SW 1271 (cell line): Measurements from ENCODE around the gene HMCN2.

ENCODE experiments used
- DNase-seq, 2 experiments: peaks; one replicate each; lab custom pipeline; 2025; lab: John Stamatoyannopoulos, UW

Gene HMCN2

DNA sequence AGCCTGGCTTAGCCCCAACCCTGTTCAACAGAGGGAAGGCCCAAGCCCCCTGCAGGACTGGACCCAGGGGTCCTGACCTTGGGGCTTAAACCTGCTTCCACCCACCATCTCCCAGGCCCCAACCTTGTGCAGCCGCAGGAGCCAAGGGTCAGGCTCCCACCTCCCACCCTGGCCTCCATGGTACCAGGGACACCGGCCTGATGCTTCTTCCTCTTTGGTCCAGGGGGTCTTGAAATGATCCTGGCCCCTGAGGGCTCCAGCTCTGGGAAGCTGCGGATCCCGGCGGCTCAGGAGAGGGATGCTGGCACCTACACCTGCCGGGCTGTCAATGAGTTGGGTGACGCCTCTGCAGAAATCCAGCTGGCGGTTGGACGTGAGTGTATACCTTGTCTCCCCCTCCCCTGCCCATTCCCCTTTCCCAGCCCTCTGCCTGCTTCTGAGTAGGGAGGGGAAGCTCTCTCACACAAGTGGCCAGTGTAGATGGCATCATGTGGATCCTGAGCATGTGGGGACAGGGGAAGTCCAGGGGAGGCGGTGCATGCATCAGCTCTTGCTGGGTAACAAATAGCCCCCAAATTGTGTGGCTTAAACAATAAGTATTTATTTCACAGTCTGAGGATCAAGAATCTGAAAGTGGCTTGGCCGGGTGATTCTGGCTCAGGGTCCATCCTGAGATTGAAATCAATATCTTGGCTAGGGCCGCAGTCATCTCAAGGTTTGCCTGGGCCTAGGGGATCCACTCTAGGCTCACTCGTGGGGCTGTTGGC is 44.3 kb downstream of the HMCN2 start:
- no peak for DNase-seq

DNA sequence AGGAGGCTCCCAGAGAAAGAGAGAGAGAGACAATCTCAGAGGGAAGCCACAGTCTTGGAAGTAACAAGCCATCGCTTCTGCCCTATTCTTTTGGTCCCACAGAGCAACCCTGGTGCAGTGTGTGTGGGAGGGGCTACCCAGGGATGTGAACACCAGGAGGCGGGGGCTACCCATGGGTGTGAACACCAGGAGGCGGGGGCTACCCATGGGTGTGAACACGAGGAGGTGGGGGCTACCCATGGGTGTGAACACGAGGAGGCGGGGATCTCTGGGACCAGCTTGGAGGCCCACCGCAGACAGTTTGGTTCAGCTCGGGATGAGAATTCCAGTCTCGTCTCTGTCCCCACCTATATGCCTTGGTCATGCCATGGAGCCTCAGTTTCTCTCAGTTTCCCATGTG is 44.9 kb downstream of the HMCN2 start:
- no peak for DNase-seq

DNA sequence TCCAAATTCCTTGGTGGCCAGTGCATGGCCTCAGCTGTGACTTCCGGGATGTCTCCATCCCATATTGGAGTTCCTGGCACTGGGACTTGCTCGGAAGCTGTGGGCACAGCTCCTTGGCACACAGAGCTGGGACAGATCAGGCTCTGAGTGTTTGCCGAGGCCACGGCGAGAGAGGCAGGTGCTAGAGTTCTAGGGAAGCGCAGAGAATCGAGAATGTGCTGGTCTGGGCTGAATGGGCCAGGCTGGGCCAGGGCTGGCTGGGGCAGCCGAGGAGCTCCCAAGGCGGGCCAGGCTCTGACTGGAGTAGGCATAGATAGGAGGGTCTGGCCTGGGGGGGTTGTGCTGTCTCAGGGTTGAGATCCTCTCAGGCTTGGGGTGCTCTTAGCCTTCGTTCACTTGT is 45.4 kb downstream of the HMCN2 start:
- DNase-seq = no peak

DNA sequence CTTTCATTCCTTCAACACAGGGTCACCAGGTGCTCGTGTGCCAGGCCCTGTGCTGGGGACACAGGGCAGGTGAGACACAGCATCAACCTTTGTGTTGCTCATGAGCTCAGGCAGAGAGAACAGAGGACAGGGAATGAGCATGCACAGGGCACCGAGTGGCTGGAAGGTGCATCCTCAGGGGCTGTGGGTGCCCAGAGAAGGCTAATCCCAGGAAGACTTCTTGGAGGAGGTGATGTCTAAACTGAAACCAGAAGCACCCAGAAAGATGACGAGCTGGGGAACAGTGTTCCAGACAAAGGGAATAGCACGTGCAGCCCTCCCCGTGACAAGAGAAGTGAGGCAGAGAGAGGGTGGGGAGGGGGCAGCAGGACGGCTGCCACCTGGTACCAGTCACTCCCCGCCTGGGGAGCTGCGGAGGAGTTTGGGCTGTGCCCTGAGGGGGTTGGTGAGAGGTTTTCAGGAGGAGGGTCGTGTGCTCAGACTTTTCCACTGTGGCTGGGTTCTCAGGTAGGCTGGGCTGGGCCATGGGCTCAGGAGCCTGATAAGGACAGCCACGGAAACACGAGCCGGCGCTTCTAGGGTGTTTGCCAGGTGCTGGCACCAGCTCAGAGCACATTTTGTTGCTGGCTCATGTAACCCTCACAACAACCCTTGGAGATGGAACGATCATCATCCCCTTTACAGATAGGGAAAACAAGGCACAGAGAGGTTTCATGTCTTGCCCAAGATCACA is 46.0 kb downstream of the HMCN2 start:
- no peak for DNase-seq

DNA sequence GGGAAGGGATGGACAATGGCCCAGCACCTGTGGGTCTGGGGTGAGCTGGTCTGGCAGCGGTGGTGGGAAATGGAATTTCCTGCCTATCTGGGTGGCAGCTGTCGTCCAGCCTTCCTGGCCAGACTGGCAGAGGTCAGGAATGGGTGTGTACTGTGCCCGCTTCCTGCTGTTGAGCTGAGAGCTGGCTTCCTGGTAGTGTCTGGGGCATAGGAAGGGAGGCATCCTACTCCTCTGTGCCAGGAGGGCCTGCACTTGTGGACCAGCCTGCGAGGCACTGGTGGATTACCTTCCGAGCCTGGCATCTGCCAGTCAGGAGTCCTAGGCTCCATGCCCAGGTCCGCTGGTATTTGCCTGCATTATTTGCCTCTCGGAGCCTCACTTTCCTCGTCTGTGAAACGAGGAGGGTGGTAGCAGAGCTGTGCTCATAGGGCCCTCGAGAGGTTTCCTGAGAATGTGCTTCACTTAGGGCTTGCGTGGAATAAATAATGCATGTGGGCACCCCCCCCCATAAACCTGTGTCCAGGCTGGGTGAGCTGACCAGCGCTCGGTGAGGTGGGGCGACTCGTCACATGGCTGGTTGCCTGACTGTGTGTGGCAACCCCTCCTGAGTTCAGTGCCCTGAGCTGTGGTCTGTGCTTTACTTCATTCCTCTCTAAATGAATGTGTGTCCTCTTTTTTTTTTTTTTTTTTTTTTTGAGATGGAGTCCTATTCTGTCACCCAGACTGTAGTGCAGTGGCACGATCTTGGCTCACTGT is 47.7 kb downstream of the HMCN2 start:
- peak in 1 of 2 experiments; percentile 22 for DNase-seq

DNA sequence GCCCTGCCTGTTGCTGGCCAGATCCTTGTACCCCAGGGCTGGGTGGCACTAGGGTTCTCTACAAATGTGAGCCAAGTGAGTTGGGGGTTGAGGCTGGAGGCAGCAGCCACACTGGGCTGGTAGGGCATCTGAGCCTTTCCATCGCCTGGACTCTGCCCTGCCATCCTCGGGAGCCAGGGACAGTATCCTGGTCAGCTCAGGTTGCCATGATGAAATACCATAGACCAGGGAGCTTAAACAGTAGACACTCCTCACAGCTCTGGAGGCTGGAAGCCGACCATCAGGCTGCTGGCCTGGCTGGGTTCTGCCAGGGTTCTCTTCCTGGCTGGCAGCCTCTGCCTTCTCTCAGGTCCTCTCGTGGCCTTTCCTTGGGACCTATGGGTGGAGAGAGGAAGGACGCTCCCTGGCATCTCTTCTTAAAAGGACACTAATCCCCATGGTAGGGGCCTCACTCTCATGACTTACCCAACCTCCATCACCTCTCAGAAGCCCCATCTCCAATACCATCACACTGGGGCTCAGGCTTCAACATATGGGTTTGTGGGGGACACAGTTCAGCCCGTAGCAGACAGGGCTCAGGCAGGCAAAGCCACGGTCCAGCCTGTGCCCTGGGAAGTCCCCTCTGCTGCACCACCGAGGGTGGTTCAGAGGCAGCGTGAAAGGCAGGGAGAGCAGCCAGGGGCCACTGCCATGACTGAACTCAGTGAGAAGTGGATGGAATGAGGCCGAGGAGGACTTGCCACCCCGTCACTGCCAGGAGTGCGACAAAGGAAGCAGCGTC is 50.1 kb downstream of the HMCN2 start:
- DNase-seq = no peak

DNA sequence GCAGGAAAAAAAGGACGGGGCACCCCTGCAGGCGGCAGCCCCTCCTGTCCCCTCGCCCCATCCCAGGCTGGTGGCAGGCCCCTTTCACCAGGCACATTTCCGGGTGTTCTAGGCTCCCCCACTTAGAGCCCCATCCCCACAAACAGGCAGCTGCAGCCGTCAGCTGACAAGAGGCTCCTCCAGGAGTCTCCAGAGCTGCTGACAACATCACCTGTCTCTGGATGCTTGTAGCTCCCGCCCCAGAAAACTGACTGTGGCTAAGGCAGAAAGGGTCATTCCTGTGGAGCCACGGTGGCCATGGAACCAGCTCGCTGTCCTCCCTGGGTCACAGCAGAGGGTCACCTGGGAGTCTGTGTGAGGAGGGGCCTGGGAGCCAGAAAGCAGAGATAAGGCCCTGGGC is 50.9 kb downstream of the HMCN2 start:
- no peak for DNase-seq

DNA sequence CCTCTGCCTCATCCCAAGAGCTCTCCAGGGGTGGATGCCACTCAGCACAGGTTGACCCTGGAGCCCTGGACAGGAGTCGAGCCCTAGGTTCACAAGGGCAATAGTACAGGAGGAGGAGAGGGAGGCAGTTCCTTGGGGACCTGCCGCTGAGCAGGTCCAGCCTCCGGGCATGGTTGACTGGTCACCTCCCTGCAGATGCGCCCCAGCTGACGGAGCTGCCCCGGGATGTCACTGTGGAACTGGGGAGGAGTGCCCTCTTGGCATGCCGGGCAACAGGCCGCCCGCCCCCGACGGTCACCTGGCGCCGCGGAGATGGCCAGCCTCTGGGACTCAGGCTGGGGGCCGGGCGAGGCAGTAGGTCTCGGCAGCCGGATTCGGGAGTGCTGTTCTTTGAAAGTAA is 53.7 kb downstream of the HMCN2 start:
- DNase-seq = no peak

DNA sequence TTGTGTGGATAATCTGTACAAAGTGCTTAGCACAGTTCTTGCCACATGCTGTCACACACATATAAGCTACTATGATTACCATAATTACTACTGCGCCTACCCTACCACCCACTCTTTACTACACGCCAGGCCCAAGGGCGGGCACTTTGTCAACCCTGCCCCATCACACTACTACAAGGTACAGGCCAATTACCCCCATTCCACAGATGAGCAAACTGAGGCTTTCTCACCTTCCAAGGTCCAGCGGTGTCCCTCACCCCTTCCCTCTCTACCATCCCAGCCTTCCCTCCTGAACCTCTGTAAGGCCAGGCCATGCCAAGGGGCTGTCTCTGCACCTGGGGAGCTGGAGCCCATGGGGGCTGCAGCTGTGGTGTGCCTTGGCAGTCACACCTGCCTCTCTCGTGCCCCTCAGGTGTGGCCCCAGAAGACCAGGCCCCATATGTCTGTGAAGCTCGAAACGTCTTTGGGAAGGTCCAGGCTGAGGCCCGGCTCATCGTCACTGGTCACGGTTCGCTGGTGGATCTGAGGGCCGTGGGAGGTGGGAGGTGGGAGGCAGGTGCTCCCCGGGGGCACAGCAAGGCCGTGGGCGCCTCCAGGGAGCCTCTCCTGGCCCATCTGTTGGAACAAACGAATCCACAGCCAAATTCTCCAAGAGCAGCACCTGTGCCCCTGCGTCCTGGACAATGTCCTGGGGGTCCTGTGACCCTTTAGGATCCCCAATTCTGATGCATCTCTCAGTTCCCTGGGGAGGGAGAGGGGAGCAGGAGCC is 54.6 kb downstream of the HMCN2 start:
- no peak for DNase-seq

DNA sequence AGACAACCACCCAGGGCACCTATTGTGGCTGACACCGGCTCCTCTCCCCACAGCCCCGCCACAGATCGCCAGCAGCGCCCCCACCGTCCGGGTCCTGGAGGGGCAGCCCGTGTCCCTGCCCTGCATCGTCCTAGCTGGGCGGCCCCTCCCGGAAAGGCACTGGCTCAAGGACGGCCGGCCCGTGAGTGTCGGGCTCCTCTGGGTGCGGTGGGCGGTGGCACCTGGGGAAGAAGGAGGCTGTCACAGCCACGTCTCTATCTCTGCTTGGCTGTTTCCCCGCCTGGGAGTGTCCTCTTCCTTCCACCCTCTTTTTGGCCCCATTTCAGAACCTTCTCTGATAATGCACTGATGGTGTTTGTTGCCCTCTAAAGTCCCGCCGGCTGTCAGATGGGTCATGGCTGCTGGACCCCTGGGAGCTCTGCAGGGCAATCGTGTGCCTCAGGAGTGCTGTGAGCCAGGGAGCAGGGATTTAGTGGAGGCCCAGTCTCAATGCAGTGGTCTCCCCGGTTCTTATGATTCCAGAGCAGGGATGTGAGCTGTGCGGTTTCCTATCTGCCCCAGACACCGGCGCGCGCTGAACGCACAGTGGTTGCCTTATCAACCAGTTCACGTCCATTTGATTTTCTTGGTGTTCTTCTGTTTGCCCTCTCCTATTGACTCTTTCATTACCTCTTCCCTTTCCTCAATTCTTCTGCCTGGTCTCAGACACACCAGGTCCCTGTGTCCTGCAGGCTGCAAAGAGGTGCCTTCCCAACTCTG is 55.3 kb downstream of the HMCN2 start:
- DNase-seq = no peak

DNA sequence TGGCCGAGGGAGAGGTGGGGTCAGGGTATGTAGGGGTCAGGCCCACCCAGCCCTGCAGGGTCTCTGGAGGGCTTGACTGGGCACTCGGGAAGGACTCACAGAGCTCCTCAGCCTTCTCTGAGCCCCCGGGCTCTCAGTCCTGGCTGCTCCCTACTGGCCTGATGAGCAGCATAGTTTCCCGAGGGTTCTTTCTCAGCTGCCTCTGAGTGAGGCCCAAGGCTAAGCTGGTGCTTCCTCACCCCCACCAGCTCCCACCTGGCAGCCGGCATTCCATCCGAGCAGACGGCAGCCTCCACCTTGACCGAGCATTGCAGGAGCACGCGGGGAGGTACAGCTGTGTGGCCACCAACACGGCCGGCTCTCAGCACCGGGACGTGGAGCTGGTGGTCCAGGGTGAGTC is 56.0 kb downstream of the HMCN2 start:
- no peak for DNase-seq

DNA sequence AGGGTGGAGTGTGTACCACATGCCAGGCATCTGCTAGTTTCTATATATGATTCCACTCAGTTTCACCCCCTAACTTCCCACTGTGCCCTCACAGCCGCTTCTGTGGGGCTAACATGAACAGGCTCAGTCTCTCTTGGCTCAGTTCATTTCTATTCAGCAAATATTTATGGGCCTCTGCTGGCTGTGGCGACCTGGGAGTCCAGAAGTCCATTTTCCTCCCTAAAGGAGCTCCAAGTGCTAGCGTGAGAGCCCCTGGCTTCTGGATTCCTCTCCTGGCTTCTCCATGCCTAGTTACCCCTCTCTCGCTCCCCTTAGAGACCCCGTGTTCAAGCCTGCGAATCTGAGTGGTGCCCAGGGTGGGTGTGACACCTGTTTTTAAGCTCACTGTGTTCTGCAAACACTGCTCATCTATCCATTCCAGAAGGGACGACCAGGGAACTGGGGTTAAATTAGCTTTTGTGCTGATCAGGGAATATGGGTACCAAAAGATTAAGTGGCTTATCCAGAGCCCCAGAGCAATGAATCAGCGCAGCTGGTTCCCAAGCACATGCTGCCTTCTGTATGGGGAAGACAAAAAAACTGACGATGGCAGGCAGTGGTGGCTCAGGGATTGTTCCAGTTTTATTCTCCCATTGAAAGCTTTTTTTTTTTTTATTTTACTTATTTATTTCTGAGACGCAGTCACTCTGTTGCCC is 57.6 kb downstream of the HMCN2 start:
- no peak for DNase-seq

DNA sequence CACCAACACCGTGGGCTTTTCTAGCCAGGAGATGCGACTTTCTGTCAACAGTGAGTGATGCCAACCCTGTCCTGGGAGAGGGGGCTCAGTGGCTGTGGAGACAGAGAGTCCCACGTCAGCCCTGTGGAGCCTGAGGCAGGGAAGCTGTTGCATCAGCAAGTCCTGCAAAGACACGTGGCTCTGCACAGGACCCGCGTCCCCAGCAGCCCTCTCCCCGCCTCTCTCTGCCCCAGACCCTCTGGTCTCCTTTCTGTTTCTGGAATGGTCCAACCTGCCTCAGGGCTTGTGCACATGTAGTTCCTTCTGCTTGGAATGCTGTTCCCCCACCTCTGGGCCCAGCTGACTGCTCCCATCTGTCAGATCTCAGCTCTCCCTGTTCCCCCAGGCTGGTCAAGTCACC is 60.4 kb downstream of the HMCN2 start:
- DNase-seq = no peak

DNA sequence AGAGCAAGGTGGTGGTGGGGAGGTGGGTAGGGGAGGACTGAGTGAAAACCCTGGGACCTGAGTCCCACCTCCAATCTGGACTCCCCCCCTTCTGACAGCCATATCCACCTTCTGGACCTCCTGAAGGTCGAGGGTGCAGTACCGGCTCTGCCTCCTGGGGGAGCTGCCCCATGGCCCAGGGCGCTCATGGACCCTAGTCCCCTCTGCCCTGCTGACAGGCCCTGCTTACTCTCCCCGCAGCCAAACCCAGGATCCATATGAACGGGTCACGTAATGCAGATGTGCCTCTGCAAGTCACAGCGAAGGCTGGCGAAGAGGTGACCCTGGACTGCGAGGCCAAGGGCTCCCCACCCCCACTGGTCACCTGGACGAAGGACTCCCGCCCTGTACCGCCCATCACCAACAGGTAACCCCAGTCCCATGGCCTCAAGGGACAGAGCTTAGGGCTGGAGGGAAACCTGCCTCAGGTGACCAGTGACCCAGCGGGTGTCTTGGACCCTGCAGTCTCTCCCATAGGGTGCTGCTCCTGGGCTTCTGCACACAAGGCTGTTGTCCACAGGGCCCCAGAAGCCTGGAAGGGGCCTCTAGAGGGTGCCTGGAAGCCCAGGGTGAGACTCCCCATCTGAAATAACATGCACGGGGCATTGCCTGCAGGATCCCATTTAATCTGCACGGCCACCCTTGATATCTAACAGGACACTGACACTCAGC is 61.7 kb downstream of the HMCN2 start:
- DNase-seq = no peak

DNA sequence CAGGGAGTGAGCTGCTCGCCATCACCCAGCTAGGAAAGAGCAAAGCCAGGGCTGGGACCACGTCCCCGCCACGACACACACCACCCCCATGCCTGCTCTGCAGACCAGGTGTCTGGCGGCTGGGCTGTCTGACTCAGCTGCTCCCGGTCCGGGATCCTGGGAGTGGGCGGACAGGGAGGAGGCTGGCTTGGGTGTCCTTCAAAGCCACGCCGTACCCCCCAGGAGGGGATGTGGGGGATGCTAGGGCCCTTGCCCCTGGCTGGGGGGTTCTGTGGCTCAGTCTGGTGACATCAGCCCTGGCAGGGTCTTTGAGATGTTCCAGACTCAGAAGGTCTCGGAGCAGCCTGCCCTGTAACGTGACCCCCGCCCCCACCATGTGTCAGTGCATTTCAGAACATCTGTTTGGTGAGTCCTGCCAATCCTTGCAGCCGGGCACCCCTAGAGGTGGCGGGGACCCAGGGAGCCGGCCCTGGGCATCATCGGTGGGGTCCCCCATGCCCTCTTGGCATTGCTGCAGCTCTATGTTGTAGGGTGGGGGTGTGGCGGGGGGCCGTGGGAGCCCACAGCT is 62.3 kb downstream of the HMCN2 start:
- no peak for DNase-seq

DNA sequence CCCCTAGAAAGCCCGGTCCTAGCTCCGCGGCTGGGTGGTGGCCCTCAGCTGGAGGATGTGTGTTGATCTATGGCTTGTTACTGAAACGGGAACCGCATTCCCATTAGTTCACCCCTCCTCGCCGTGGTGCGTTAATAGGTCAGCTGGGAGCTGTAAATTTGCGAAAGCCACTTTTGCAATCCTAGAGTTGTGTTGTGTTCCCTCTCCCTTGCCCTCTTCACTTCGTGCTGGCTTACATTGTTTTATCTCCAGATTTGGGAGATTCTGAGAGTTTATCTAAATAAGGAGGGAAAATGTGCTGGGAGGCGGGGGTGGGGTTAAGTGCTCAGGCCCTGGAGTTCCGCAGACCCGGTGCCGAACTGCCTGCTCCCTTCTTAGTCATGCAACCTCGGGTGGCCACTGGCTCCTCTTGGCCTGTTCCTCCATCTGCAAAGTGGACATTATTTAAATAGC is 62.8 kb downstream of the HMCN2 start:
- DNase-seq = no peak

DNA sequence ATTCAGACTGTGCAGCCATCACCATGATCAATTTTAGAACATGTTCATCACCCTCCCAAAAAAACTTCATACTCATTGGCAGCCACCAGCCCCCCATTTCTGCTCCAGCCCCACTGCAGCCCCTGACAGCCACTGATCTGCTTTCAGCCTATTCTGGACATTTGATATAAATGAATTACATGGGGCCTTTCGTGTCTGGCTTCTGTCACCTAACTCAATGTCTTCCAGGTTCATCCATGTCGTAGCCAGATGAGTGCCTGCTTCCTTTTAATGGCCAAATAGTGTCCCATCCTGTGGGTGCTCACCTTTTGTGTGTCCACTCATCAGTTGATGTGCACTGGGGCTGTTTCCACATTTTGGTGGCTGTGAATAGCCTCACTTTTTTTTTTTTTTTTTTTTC is 63.5 kb downstream of the HMCN2 start:
- no peak for DNase-seq

DNA sequence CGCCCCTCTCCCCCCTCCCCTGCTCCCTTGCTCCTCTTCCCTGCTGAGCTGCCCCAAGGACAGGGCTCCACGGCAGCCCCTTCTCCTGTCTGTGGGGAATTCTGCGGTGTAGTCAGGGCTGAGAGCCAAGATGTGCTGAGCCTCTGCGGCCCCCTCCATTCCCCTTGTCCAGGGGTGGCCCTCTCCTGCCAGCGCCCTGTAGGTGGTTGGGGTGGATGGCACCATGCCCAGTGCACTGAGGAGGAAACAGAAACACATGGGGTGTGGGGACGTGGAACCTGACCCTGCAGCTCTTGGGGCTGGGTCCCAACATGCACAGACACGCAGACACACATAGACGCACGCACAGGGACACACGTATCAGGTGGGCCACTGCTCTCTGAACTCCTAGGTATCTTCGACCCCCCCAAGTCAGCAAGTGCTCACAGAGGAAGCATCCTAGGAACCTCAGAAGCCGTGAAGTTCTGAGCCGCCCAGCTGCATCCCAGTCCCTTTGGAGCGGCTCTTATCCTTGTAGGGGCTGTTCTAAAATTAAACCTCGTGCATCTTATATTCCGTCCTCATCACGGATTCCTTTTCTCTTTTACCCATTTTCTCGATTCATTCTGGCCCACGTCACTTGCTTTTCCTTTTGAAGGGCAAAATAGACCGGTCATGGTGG is 64.8 kb downstream of the HMCN2 start:
- DNase-seq = no peak
